Spleen (tissue), 7 donors: ENCODE measurements around the gene EYS.

Source experiments
- POLR2AphosphoS5 ChIP-seq, 3 donors: sonication (generic); formaldehyde crosslinking; IDR thresholded peaks; one replicate each; pipeline ENCODE4 v1.5.1; 2017; ENCODE audit warnings: antibody characterized with exemption in 3 of 3
- TF ChIP-seq, protein P1 (sequence below), 11 experiments: fragments of 200-600 bp in 7 of 11; fragments of 450-650 bp in 4 of 11; sonication (generic) in 4 of 11; IDR thresholded peaks in 8 of 11; conservative IDR thresholded peaks in 3 of 11; 1 replicate in 7 of 11; 2 replicates in 4 of 11; pipeline versions ENCODE4 v1.4.0 to v1.8.0; 2016 to 2021; ENCODE audit warnings: antibody characterized with exemption in 11 of 11, inconsistent platforms in 4 of 11, mild to moderate bottlenecking in 1 of 11
- donor health status: DM: no; HTN: no; CAD: no; lungs with moderate emphysema.
- donor health status: DM: no; HTN: no; CAD: no.
- donor health status: DM: no; HTN: no; CAD: no.

DNA sequence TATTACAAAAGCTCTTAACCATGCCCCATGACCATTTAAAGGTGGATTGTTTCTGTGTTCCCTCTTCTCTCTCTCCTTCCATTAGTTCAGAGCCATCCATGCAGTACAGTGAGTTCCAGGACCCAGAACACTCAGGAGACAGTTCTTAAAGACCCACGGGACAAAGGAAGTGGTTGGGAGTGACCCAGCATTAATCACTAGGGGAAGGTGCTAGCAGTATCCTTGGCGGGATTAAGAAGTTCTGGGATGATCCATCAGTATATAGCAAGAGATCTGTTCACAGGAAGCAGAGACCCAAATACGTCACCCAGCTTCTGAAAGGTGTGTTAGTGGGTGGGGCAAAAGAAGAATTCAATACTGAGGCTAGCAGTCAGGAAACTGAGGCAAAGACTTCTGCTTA is 1917.3 kb downstream of the EYS start:
- no peak for TF ChIP-seq POLR2AphosphoS5 (IDR thresholded peaks at IDR 0.05)
- TF ChIP-seq, protein P1, sequence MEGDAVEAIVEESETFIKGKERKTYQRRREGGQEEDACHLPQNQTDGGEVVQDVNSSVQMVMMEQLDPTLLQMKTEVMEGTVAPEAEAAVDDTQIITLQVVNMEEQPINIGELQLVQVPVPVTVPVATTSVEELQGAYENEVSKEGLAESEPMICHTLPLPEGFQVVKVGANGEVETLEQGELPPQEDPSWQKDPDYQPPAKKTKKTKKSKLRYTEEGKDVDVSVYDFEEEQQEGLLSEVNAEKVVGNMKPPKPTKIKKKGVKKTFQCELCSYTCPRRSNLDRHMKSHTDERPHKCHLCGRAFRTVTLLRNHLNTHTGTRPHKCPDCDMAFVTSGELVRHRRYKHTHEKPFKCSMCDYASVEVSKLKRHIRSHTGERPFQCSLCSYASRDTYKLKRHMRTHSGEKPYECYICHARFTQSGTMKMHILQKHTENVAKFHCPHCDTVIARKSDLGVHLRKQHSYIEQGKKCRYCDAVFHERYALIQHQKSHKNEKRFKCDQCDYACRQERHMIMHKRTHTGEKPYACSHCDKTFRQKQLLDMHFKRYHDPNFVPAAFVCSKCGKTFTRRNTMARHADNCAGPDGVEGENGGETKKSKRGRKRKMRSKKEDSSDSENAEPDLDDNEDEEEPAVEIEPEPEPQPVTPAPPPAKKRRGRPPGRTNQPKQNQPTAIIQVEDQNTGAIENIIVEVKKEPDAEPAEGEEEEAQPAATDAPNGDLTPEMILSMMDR (IDR thresholded peaks at IDR 0.05 in 8 of 11, conservative IDR thresholded peaks at IDR 0.05 in 3 of 11), result no peak
